ENCODE results near the gene EXOC3L4. TPM values are rescaled to one million over a fixed set of nuclear protein-coding genes. Genes with fewer than 3 reads are reported as not detected.

EXOC3L4 gene
- total and polyA plus RNA-seq, 2 donors (not counting 1 experiment from before 2014, with no cell fraction given): not detected

DNA sequence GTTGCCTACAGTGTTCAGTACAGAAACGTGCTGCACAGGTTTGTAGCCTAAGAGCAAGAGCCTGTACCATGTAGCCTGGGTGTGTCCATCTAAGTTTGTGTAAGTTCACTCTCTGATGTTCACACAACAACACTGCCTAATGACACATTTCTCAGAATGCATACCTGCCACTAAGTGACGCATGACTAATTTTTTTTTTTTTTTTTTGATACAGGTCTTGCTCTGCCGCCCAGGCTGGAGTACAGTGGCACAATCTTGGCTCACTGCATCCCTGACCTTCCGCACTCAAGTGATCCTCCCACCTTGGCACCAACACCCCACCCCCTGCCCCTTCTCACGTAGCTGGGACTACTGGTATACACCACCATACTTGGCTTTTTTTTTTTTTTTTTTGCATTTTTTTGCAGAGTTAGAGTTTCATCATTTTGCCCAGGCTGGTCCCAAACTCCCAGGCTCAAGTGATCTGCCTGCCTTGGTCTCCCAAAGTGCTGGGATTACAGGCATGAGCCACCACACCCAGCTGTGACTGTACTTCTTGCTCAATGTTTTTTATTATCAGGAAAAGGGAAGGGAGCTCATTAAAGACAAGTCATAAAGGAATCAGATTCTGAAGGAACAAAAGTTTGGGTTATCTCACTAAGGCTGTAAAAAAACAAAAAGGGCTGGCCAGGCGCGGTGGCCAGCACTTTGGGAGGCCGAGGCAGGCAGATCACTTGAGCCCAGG is 27.1 kb upstream of the EXOC3L4 start:
- 78% methylated on average over 4 of the region's 8 CpGs for WGBS (ENCODE audit: insufficient coverage)
- H3K27me3 ChIP-seq (replicated peaks in 1 of 4; ENCODE audit: control extremely low read depth in 1 of 4, control insufficient read depth in 3 of 4, insufficient read depth in 4 of 4, low read length in 3 of 4): peaks cover 0 to 4% (median 0%) of the 10 kb centered on the region in 4 experiments
- H3K9me3 ChIP-seq (ENCODE audit: control extremely low read depth in 1 of 3, control insufficient read depth in 2 of 3, insufficient read depth in 1 of 3, low read length in 2 of 3): peaks cover 0 to under 1% (median 0%) of the 10 kb centered on the region in 3 donors
- H2AFZ ChIP-seq (ENCODE audit: insufficient read depth, low read depth, low read length, poor library complexity, severe bottlenecking): no peak overlapping the region
- ChIA-PET POLR2A (no interaction called here), CTCF (interaction anchor here (0.7 kb wide), 1 partner anchor 946 kb away, joined by 3 read pairs; no protein-coding TSS in a partner anchor)
- no peak for ATAC-seq (ENCODE audit: low read depth)
- H3K4me3 ChIP-seq (ENCODE audit: control extremely low read depth in 1 of 5, extremely low read depth in 1 of 5, insufficient read depth in 1 of 5, low read depth in 2 of 5, low read length in 4 of 5): no peak overlapping the region
- no peaks in the 10 kb centered on the region for H3K36me3 ChIP-seq (replicated peaks in 1 of 2; ENCODE audit: control extremely low read depth in 1 of 2, control insufficient read depth in 1 of 2, extremely low read depth in 1 of 2, insufficient read depth in 2 of 2, low read length in 1 of 2)
- H4K20me1 ChIP-seq (ENCODE audit: control insufficient read depth, insufficient read depth, low read length, poor library complexity, severe bottlenecking): no peaks in the 10 kb centered on the region
- DNase-seq: no peak
- H3K4me1 ChIP-seq (ENCODE audit: control insufficient read depth in 2 of 2, insufficient read depth in 2 of 2, low read length in 2 of 2): no peaks in the 10 kb centered on the region
- no peak overlapping the region for H3K4me2 ChIP-seq (replicated peaks; ENCODE audit: low read depth, low read length, poor library complexity, severe bottlenecking)
- no peak overlapping the region for H3K9ac ChIP-seq (ENCODE audit: low read length)
- H3K79me2 ChIP-seq (ENCODE audit: control insufficient read depth, insufficient read depth, low read length): no peaks in the 10 kb centered on the region
- H3K4me1 Mint-ChIP-seq: no peaks in the 10 kb centered on the region
- H3K9me3 Mint-ChIP-seq (ENCODE audit: insufficient read depth): no peaks in the 10 kb centered on the region
- intact Hi-C loops (cut with micrococcal nuclease): no loop called here
- no peak overlapping the region for H3K27ac Mint-ChIP-seq
- no peak overlapping the region for H3K27ac ChIP-seq (ENCODE audit: low read length in 2 of 2)
- no peak for TF ChIP-seq CTCF (IDR thresholded peaks at IDR 0.05)
- TF ChIP-seq EZH2 (IDR thresholded peaks at IDR 0.05; ENCODE audit: borderline replicate concordance, insufficient read depth, low read depth, low read length, poor library complexity, severe bottlenecking): no peak
- no peak overlapping the region for H3K4me3 Mint-ChIP-seq
- peaks cover 3% of the 10 kb centered on the region for H3K27me3 Mint-ChIP-seq

DNA sequence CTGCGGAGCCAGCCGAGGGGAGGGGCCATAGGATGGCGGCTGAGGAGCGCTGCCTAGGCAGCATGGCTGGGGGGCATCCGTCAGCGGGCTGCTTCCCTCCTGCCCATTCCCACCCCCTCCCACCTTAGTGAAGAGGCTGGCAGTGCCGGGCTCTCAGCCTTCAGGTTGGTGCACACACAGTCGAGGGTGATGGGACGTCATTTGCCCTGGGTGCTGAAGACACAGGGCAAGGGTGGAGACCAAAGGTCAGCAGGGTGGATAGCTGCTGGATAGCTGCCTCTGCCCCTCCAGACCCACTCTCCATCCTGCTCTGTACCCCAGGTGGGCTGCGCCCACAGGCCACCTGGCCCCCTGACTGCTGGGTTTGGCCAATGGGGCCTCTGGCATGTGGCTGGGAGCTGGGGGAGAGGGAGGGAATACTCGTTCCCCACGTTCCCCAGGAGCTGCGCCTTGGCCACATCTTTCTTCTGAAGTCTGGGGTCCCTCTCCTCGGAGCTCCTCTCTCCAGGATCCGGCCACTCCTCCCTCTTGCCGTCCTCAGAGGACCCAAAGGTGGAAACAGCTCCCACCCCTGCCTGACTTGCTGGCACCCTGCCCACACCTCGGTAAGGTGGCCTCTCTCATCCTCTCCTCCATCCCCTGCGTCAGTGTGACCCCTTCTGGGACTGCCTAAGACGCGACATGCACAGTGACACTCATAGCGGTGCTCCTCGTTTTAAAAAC is 26.0 kb upstream of the EXOC3L4 start:
- Histone ChIP-seq H3K4me2 (replicated peaks; ENCODE audit: low read depth, low read length, poor library complexity, severe bottlenecking) (no peak overlapping the region), H3K79me2 (ENCODE audit: control insufficient read depth, insufficient read depth, low read length) (no peaks in the 10 kb centered on the region), H2AFZ (ENCODE audit: insufficient read depth, low read depth, low read length, poor library complexity, severe bottlenecking) (no peak overlapping the region), H4K20me1 (ENCODE audit: control insufficient read depth, insufficient read depth, low read length, poor library complexity, severe bottlenecking) (no peaks in the 10 kb centered on the region), H3K4me3 (ENCODE audit: control extremely low read depth in 1 of 5, extremely low read depth in 1 of 5, insufficient read depth in 1 of 5, low read depth in 2 of 5, low read length in 4 of 5) (no peak overlapping the region), H3K4me1 (ENCODE audit: control insufficient read depth in 2 of 2, insufficient read depth in 2 of 2, low read length in 2 of 2) (no peaks in the 10 kb centered on the region), H3K36me3 (replicated peaks in 1 of 2; ENCODE audit: control extremely low read depth in 1 of 2, control insufficient read depth in 1 of 2, extremely low read depth in 1 of 2, insufficient read depth in 2 of 2, low read length in 1 of 2) (no peaks in the 10 kb centered on the region), H3K9ac (ENCODE audit: low read length) (no peak overlapping the region), H3K9me3 (ENCODE audit: control extremely low read depth in 1 of 3, control insufficient read depth in 2 of 3, insufficient read depth in 1 of 3, low read length in 2 of 3) (no peaks in the 10 kb centered on the region), H3K27ac (ENCODE audit: low read length in 2 of 2) (no peak overlapping the region), H3K27me3 (replicated peaks in 1 of 4; ENCODE audit: control extremely low read depth in 1 of 4, control insufficient read depth in 3 of 4, insufficient read depth in 4 of 4, low read length in 3 of 4) (peaks cover 0 to 6% (median 0%) of the 10 kb centered on the region in 4 experiments)
- TF ChIP-seq EZH2 (IDR thresholded peaks at IDR 0.05; ENCODE audit: borderline replicate concordance, insufficient read depth, low read depth, low read length, poor library complexity, severe bottlenecking) (no peak), CTCF (IDR thresholded peaks at IDR 0.05) (no peak)
- Mint-ChIP-seq H3K27me3 (peaks cover 3% of the 10 kb centered on the region), H3K27ac (no peak overlapping the region), H3K4me1 (peaks cover 2% of the 10 kb centered on the region), H3K9me3 (ENCODE audit: insufficient read depth) (no peaks in the 10 kb centered on the region), H3K4me3 (no peak overlapping the region)
- ATAC-seq (ENCODE audit: low read depth) (no peak), DNase-seq (no peak)
- 83% methylated on average over 14 of the region's 22 CpGs for WGBS (ENCODE audit: insufficient coverage)
- ChIA-PET CTCF (no interaction called here), POLR2A (no interaction called here)
- intact Hi-C loops (cut with micrococcal nuclease): no loop called here

Measured in B cell (primary cell).